CD4-positive, alpha-beta memory T cell (primary cell): ENCODE measurements around the gene TCF7L2. TPM values are rescaled to one million over a fixed set of nuclear protein-coding genes. Genes with fewer than 3 reads are reported as not detected.
A peak's percentile ranks its signal among the peaks of the same experiment; 100 is the strongest.

Experiments used
- CTCF ChIA-PET: fragments of 350-600 bp; sonication (Branson Sonifier 250); formaldehyde crosslinking; loops from one replicate; lab custom pipeline; 2021; ENCODE audit warnings: inconsistent platforms; ENCODE audit not compliant: partially characterized antibody; lab: Charles Lee
- POLR2A ChIA-PET: fragments of 350-600 bp; sonication (Branson Sonifier 250); formaldehyde crosslinking; loops from one replicate; lab custom pipeline; 2021; ENCODE audit not compliant: partially characterized antibody; lab: Charles Lee
- DNase-seq, 5 donors: peaks; one replicate each; pipeline versions ENCODE4 v3.0.0 to v3.0.0-alpha.2; 2020 to 2022; ENCODE audit warnings: mixed read lengths in 1 of 5
- H3K27ac ChIP-seq: one replicate; pipeline ENCODE4 v1.7.0; 2013; ENCODE audit warnings: low read depth, low read length
- H3K27me3 ChIP-seq: 2 replicates; pipeline ENCODE4 v1.7.0; 2013; ENCODE audit warnings: mild to moderate bottlenecking, low read length, moderate library complexity; ENCODE audit not compliant: insufficient read depth
- H3K36me3 ChIP-seq: 2 replicates; pipeline ENCODE4 v1.7.0; 2013; ENCODE audit warnings: mild to moderate bottlenecking, low read length, moderate library complexity; ENCODE audit not compliant: insufficient read depth
- H3K4me1 ChIP-seq: 2 replicates; pipeline ENCODE4 v1.7.0; 2013; ENCODE audit warnings: mild to moderate bottlenecking, low read length, moderate library complexity; ENCODE audit not compliant: insufficient read depth
- H3K4me3 ChIP-seq, 2 donors: one replicate each; pipeline ENCODE4 v1.7.0; 2013; ENCODE audit warnings: low read length in 2 of 2, mild to moderate bottlenecking in 1 of 2
- H3K9me3 ChIP-seq, 2 donors: one replicate each; pipeline ENCODE4 v1.7.0; 2013; ENCODE audit warnings: low read length in 2 of 2, control low read depth in 1 of 2; ENCODE audit not compliant: control insufficient read depth in 1 of 2
- H3K27ac Mint-ChIP-seq, 7 donors: one replicate each; pipeline ENCODE4 v1.8.0; 2020 to 2021; ENCODE audit warnings: mixed read lengths in 7 of 7, mild to moderate bottlenecking in 6 of 7, inconsistent platforms in 3 of 7, moderate library complexity in 3 of 7
- H3K27me3 Mint-ChIP-seq, 2 donors: one replicate each; pipeline ENCODE4 v1.8.0; 2020 to 2021; ENCODE audit warnings: mixed read lengths in 2 of 2
- H3K36me3 Mint-ChIP-seq, 2 donors: one replicate each; pipeline ENCODE4 v1.8.0; 2020 to 2021; ENCODE audit warnings: mixed read lengths in 2 of 2, inconsistent platforms in 1 of 2, mild to moderate bottlenecking in 1 of 2
- H3K4me1 Mint-ChIP-seq, 4 donors: one replicate each; pipeline ENCODE4 v1.8.0; 2020 to 2021; ENCODE audit warnings: mixed read lengths in 4 of 4, mild to moderate bottlenecking in 1 of 4
- H3K4me3 Mint-ChIP-seq, 8 donors: one replicate each; pipeline ENCODE4 v1.8.0; 2020 to 2021; ENCODE audit warnings: mixed read lengths in 8 of 8, mild to moderate bottlenecking in 7 of 8, moderate library complexity in 6 of 8, inconsistent platforms in 3 of 8
- H3K9me3 Mint-ChIP-seq, 8 donors: one replicate each; pipeline ENCODE4 v1.8.0; 2020 to 2021; ENCODE audit warnings: mixed read lengths in 8 of 8, mild to moderate bottlenecking in 5 of 8, inconsistent platforms in 3 of 8, moderate library complexity in 1 of 8
- intact Hi-C: fragments of 100-400 bp; cut with micrococcal nuclease; formaldehyde crosslinking; loops from one replicate; pipeline ENCODE4 v1.15.1; 2023
- polyA plus RNA-seq, 2 donors: library from polyadenylated mRNA; unstranded; fragments of 300-500 nt; fragmentation: Illumina TruSeq; gene quantifications; one replicate each; pipeline ENCODE4 v1.2.3, GENCODE V29; 2021
- total RNA-seq, 2 experiments: library from RNA; stranded (reverse); gene quantifications; one replicate each; pipeline ENCODE4 v1.2.3, GENCODE V29; 2021

Gene TCF7L2
- total and polyA plus RNA-seq, 4 experiments from 2014 or later, result 0.16 to 3.2 (median 1.8) TPM

GRCh38 chr10:113006656-113007342, 56.8 kb downstream of the TCF7L2 start:
- intact Hi-C loops, result loop anchor here (2.0 kb wide), 1 partner anchor 56 kb away; the partner anchor contains the start of gene TCF7L2
- H3K27me3 ChIP-seq, result peaks cover 4% of the 10 kb centered on the region
- peak overlapping the region; percentile 56 to 86 (median 78) for H3K4me3 Mint-ChIP-seq
- CTCF ChIA-PET, result no interaction called here
- peak in 1 of 5 donors; percentile 1 for DNase-seq
- H3K36me3 Mint-ChIP-seq, result no peaks in the 10 kb centered on the region
- H3K4me1 Mint-ChIP-seq, result peaks cover 25 to 43% (median 31%) of the 10 kb centered on the region in 4 donors
- POLR2A ChIA-PET, result interaction anchor here (0.9 to 1.0 kb wide), 2 partner anchors 8 to 92 kb away, joined by 3 read pairs; no protein-coding TSS in a partner anchor
- no peak overlapping the region for H3K4me3 ChIP-seq
- H3K9me3 Mint-ChIP-seq, result peaks cover 0 to 4% (median 0%) of the 10 kb centered on the region in 8 donors
- peak overlapping the region in 6 of 7 donors; percentile 2 to 72 (median 58) for H3K27ac Mint-ChIP-seq
- no peaks in the 10 kb centered on the region for H3K36me3 ChIP-seq
- H3K27ac ChIP-seq, result no peak overlapping the region
- peaks cover 33 to 38% of the 10 kb centered on the region in 2 donors for H3K27me3 Mint-ChIP-seq
- H3K4me1 ChIP-seq, result peaks cover 29% of the 10 kb centered on the region
- no peaks in the 10 kb centered on the region for H3K9me3 ChIP-seq

DNA sequence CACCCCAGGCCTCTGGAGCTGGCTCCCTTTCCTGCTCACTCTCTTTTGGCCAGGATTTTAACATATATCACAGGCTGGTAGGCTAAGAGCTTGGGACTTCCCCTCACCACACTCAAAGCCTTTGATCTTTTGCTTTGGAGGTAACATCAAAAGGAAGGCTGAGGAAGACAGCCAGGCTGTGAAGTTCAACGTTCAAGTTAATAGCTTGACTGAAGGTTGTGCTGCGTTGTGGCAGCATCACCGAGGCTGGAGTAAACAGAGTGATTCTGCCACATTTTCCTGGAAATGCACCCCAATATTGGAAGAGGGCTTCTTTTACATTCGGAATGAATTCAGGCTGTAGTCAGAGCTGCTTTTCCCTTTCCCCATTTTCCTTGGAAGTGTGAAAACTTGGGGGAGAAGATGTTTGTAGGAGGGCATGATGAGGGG, 57.3 kb downstream of the TCF7L2 start:
- H3K36me3 ChIP-seq, result no peaks in the 10 kb centered on the region
- H3K4me3 Mint-ChIP-seq, result peak overlapping the region; percentile 72 to 86 (median 78)
- H3K27ac Mint-ChIP-seq, result peak overlapping the region in 6 of 7 donors; percentile 25 to 65 (median 59)
- peaks cover 25 to 43% (median 31%) of the 10 kb centered on the region in 4 donors for H3K4me1 Mint-ChIP-seq
- POLR2A ChIA-PET, result interaction anchor here (0.9 to 1.0 kb wide), 2 partner anchors 9 to 92 kb away, joined by 3 read pairs; no protein-coding TSS in a partner anchor
- H3K4me1 ChIP-seq, result peaks cover 29% of the 10 kb centered on the region
- H3K27ac ChIP-seq, result no peak overlapping the region
- DNase-seq, result peak; percentile 61 to 77 (median 73)
- peaks cover 32 to 38% of the 10 kb centered on the region in 2 donors for H3K27me3 Mint-ChIP-seq
- peaks cover 4% of the 10 kb centered on the region for H3K27me3 ChIP-seq
- H3K9me3 Mint-ChIP-seq, result peaks cover 0 to 4% (median 0%) of the 10 kb centered on the region in 8 donors
- CTCF ChIA-PET, result no interaction called here
- no peaks in the 10 kb centered on the region for H3K9me3 ChIP-seq
- H3K4me3 ChIP-seq, result peak overlapping the region in 1 of 2 donors; percentile 34
- no peaks in the 10 kb centered on the region for H3K36me3 Mint-ChIP-seq
- intact Hi-C loops, result loop anchor here (2.0 kb wide), 1 partner anchor 57 kb away; the partner anchor contains the start of gene TCF7L2

GRCh38 chr10:113007821-113008220, 57.8 kb downstream of the TCF7L2 start:
- Mint-ChIP-seq H3K27ac (peak overlapping the region in 6 of 7 donors; percentile 25 to 65 (median 53)), H3K4me1 (peaks cover 25 to 43% (median 31%) of the 10 kb centered on the region in 4 donors), H3K36me3 (no peaks in the 10 kb centered on the region), H3K9me3 (peaks cover 0 to 4% (median 0%) of the 10 kb centered on the region in 8 donors), H3K27me3 (peaks cover 32 to 38% of the 10 kb centered on the region in 2 donors), H3K4me3 (peak overlapping the region; percentile 72 to 86 (median 78))
- ChIA-PET POLR2A (interaction anchor here (0.9 kb wide), 1 partner anchor 9 kb away, joined by 3 read pairs; no protein-coding TSS in a partner anchor), CTCF (no interaction called here)
- H3K4me1 ChIP-seq, result peaks cover 29% of the 10 kb centered on the region
- H3K4me3 ChIP-seq, result peak overlapping the region in 1 of 2 donors; percentile 34
- intact Hi-C loops, result loop anchor here (2.0 kb wide), 1 partner anchor 57 kb away; the partner anchor contains the start of gene TCF7L2
- H3K27me3 ChIP-seq, result peaks cover 4% of the 10 kb centered on the region
- H3K36me3 ChIP-seq, result no peaks in the 10 kb centered on the region
- no peak overlapping the region for H3K27ac ChIP-seq
- no peaks in the 10 kb centered on the region for H3K9me3 ChIP-seq
- DNase-seq, result peak in 1 of 5 donors; percentile 8

- no peaks in the 10 kb centered on the region for H3K9me3 ChIP-seq
- peaks cover 16% of the 10 kb centered on the region for H3K4me1 ChIP-seq
- no peaks in the 10 kb centered on the region for H3K27me3 ChIP-seq
- H3K4me3 ChIP-seq, result no peak overlapping the region
- peaks cover 18 to 29% of the 10 kb centered on the region in 2 donors for H3K27me3 Mint-ChIP-seq
- no peak overlapping the region for H3K4me3 Mint-ChIP-seq
- H3K4me1 Mint-ChIP-seq, result peaks cover 18 to 25% (median 20%) of the 10 kb centered on the region in 4 donors
- H3K9me3 Mint-ChIP-seq, result peaks cover 0 to 4% (median 0%) of the 10 kb centered on the region in 8 donors
- no peaks in the 10 kb centered on the region for H3K36me3 Mint-ChIP-seq
- CTCF ChIA-PET, result no interaction called here
- POLR2A ChIA-PET, result no interaction called here
- DNase-seq, result no peak
- intact Hi-C loops, result no loop called here
- H3K27ac ChIP-seq, result no peak overlapping the region
- H3K36me3 ChIP-seq, result no peaks in the 10 kb centered on the region
- H3K27ac Mint-ChIP-seq, result no peak overlapping the region
These were observed 61.7 kb downstream of the TCF7L2 start for GRCh38 chr10:113011592-113012374.

GRCh38 chr10:113015201-113015600, 65.2 kb downstream of the TCF7L2 start:
- Mint-ChIP-seq H3K4me3 (no peak overlapping the region), H3K27ac (no peak overlapping the region), H3K27me3 (peaks cover 5 to 12% of the 10 kb centered on the region in 2 donors), H3K4me1 (no peaks in the 10 kb centered on the region), H3K9me3 (peaks cover 0 to 4% (median 0%) of the 10 kb centered on the region in 8 donors), H3K36me3 (no peaks in the 10 kb centered on the region)
- no peak for DNase-seq
- Histone ChIP-seq H3K9me3 (no peaks in the 10 kb centered on the region), H3K27ac (no peak overlapping the region), H3K4me3 (no peak overlapping the region), H3K27me3 (no peaks in the 10 kb centered on the region), H3K36me3 (no peaks in the 10 kb centered on the region), H3K4me1 (no peaks in the 10 kb centered on the region)
- intact Hi-C loops, result no loop called here
- ChIA-PET POLR2A (no interaction called here), CTCF (no interaction called here)

GRCh38 chr10:113017376-113017775, 67.3 kb downstream of the TCF7L2 start:
- H3K27me3 ChIP-seq, result no peaks in the 10 kb centered on the region
- H3K4me1 ChIP-seq, result no peaks in the 10 kb centered on the region
- DNase-seq, result no peak
- ChIA-PET POLR2A (no interaction called here), CTCF (no interaction called here)
- H3K9me3 ChIP-seq, result no peaks in the 10 kb centered on the region
- no peak overlapping the region for H3K4me3 Mint-ChIP-seq
- intact Hi-C loops, result no loop called here
- H3K9me3 Mint-ChIP-seq, result no peaks in the 10 kb centered on the region
- no peaks in the 10 kb centered on the region for H3K36me3 ChIP-seq
- H3K27ac Mint-ChIP-seq, result peak overlapping the region in 1 of 7 donors; percentile 26
- no peak overlapping the region for H3K4me3 ChIP-seq
- peaks cover 3 to 8% of the 10 kb centered on the region in 2 donors for H3K27me3 Mint-ChIP-seq
- no peaks in the 10 kb centered on the region for H3K4me1 Mint-ChIP-seq
- no peaks in the 10 kb centered on the region for H3K36me3 Mint-ChIP-seq
- H3K27ac ChIP-seq, result no peak overlapping the region

DNA sequence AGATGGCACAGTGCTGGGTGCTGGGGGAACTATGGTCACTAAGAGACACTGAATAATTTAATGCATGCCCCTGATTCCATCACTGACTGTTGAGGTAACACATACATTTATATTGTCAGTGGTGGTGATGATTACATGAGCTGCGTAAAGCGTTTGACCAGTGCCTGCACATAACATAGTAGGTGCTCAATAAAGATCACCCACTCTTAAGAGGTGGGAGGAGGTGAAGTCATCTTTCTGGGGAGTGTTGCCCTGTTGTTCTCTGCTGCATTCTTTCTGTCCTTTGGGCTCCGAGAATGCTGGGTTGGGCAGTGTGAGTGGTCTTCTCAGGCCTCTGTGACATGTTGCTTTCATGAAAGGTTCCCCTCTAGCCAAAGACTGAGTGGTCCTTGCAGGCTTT, 68.0 kb downstream of the TCF7L2 start:
- CTCF ChIA-PET, result no interaction called here
- intact Hi-C loops, result no loop called here

More for the DNA sequence above, 68.0 kb downstream of the TCF7L2 start:
- Mint-ChIP-seq H3K4me3 (no peak overlapping the region), H3K4me1 (no peaks in the 10 kb centered on the region), H3K9me3 (no peaks in the 10 kb centered on the region), H3K36me3 (no peaks in the 10 kb centered on the region), H3K27ac (no peak overlapping the region), H3K27me3 (peaks cover 3 to 8% of the 10 kb centered on the region in 2 donors)
- no peaks in the 10 kb centered on the region for H3K4me1 ChIP-seq
- H3K27me3 ChIP-seq, result no peaks in the 10 kb centered on the region
- no peak overlapping the region for H3K4me3 ChIP-seq
- H3K36me3 ChIP-seq, result no peaks in the 10 kb centered on the region
- no peak for DNase-seq
- no peaks in the 10 kb centered on the region for H3K9me3 ChIP-seq
- POLR2A ChIA-PET, result no interaction called here
- no peak overlapping the region for H3K27ac ChIP-seq
